SIG-M5 (cell line): Measurements from ENCODE around the gene KRTAP5-9.
"Not testable (repeated sequence)": the region's sequence is repeated elsewhere in the genome, so short reads cannot be mapped to it uniquely, and the experiment has no call there.

ENCODE experiments used
- DNase-seq: peaks from one replicate; lab custom pipeline; 2025; lab: John Stamatoyannopoulos, UW

Gene KRTAP5-9

GRCh38 chr11:71534711-71535608 lies 13.3 kb upstream of the KRTAP5-9 start:
- not testable (repeated sequence) for DNase-seq

DNA sequence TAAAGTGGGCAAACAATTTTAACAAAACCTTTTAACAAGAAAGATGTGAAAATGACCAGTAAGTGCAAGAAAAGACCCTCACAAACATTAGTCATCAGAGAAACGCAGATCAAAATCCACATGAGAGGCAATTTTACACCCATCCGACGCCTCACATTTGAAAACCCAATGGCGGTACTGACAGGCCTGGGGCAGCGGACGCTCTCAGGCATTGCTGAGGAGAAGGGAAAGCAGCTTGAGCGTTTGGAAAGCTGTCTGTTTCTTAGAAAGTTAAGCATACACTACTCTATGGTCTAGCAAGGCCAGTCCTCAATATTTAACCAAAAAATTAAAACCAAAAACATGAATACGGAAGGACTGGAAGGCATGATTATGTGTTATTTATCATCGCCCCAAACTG lies 12.4 kb upstream of the KRTAP5-9 start:
- DNase-seq: no peak

DNA sequence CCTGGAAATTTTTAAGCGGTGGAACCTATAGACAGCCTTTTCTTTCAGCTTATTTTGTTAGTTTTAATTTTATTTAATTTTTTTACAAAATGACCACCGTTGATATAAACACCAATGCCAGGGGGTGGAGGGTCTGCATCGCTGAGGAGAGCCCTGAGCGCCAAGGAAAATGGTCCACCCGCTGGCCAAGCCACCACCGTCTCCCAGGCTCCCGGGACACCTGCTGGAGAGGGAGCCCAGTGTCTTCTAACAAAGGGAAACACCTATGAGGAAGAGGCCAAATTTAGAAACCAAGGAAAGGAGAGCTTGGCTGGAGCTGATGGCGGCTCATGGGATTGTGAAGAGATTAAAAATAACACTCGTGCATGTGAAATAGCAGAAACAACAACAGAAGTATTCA lies 10.7 kb upstream of the KRTAP5-9 start:
- DNase-seq: no peak

- DNase-seq: not testable (repeated sequence)
Measured at GRCh38 chr11:71537977-71538665, 10.1 kb upstream of the KRTAP5-9 start, which contains the start of gene KRTAP5-8. TSS of gene KRTAP5-8 (plus strand) at chr11:71538025. CDS start at chr11:71538056, 31 bp downstream.

- DNase-seq: no peak
Measured at GRCh38 chr11:71538666-71538990, 9.6 kb upstream of the KRTAP5-9 start.

- no peak for DNase-seq
Measured at GRCh38 chr11:71539017-71539416, 9.2 kb upstream of the KRTAP5-9 start.

- not testable (repeated sequence) for DNase-seq
Measured at GRCh38 chr11:71539971-71540370, 8.2 kb upstream of the KRTAP5-9 start.

GRCh38 chr11:71540521-71541304 lies 7.5 kb upstream of the KRTAP5-9 start:
- not testable (repeated sequence) for DNase-seq

DNA sequence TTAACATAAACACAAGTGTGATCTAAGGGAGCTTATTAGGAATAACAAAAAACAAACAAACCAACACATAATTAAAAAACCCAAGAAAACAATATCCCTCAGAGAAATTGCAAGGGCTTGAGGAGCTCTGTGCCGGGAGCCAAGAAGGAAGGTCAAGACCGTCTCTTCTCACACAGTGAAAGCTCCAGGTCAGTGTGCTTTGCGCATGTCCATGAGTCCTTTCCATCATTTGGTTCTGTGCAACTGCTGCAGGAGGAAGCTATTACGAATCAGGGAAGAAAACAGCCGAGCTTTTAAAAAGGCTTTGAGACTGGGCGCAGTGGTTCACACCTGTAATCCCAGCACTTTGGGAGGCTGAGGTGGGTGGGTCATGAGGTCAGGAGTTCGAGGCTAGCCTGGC lies 5.8 kb upstream of the KRTAP5-9 start:
- DNase-seq: no peak

GRCh38 chr11:71542879-71543777 lies 5.1 kb upstream of the KRTAP5-9 start:
- DNase-seq: no peak

DNA sequence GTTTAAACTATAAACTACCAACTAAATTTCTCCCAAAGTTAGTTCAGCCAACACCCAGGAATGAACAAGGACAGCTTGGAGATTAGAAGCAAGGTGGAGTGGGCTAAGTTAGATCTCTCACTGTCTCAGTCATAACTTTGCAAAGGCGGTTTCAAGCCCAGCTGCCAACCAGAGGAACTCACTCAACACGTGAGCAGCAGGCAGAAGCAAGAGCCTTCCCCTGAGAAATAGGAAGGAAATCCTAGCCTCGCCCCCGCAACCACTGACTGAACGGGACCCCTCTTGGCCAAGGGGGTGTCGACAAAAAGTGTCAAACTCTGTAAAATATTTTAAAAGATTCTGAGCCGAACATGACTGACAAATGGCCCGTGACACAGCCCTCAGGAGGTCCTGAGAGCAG lies 4.4 kb upstream of the KRTAP5-9 start:
- no peak for DNase-seq

- DNase-seq: no peak
Measured at GRCh38 chr11:71544525-71545214, 3.5 kb upstream of the KRTAP5-9 start.

GRCh38 chr11:71545405-71545966 lies 2.7 kb upstream of the KRTAP5-9 start:
- no peak for DNase-seq

- DNase-seq: no peak
Measured at GRCh38 chr11:71548716-71549151, 514 bp downstream of the KRTAP5-9 start.

GRCh38 chr11:71551711-71552110 lies 3.5 kb downstream of the KRTAP5-9 start:
- no peak for DNase-seq

- DNase-seq: no peak
Measured at GRCh38 chr11:71554996-71555395, 6.8 kb downstream of the KRTAP5-9 start.

- DNase-seq: no peak
Measured at GRCh38 chr11:71555508-71555907, 7.3 kb downstream of the KRTAP5-9 start.

DNA sequence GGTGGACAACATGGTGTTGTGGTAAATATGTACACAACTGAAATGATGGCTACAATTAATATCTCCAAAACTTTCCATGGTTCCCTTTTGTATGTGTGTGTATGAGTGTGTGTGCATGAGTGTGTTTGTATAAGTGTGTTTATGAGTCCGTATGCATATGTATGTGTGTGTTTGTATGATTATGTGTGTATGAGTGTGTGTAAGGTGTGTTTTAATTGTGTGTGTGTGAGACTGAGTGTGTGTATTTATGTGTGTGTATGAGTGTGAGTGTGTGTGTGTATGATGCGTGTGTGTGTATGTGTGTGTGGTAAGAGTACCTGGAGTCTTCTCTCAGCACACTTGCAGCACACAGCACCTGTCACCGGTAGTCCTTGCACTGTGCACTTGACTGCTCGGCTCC lies 7.8 kb downstream of the KRTAP5-9 start:
- DNase-seq: no peak

DNA sequence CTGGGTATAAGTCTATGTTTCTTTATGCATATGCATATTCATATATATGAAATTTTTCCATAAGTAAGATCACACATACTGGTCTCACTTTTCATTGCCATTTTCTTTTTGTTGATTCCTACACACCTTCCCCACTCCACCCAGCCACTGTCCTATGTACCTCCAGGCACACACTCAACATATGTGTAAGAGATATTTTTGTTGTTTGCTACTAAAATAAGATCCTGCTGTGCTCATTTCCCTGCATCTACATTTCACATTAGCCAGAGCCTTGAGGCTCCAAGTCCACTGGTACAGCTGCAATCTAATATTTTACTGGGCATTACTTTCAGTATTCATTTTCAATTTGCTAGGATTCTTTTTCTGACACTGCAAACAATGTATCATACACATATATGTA lies 9.0 kb downstream of the KRTAP5-9 start:
- no peak for DNase-seq

- DNase-seq: no peak
Measured at GRCh38 chr11:71558996-71559395, 10.8 kb downstream of the KRTAP5-9 start.
